ES-I3 (cell line): ENCODE results near the gene CD81.

Experiments
- H3K36me3 ChIP-seq: 2 replicates; pipeline ENCODE4 v1.6.1; 2013; ENCODE audit warnings: mild to moderate bottlenecking, low read length, control low read depth, moderate library complexity; ENCODE audit not compliant: insufficient read depth
- H3K4me1 ChIP-seq: 2 replicates; pipeline ENCODE4 v1.6.1; 2013; ENCODE audit warnings: mild to moderate bottlenecking, control low read depth, low read length; ENCODE audit not compliant: insufficient read depth
- H3K9ac ChIP-seq: 2 replicates; pipeline ENCODE4 v1.6.1; 2013; ENCODE audit warnings: low read depth, mild to moderate bottlenecking, low read length, moderate library complexity
- H3K9me3 ChIP-seq: 2 replicates; pipeline ENCODE4 v1.6.1; 2013; ENCODE audit warnings: mild to moderate bottlenecking, low read length, moderate library complexity; ENCODE audit not compliant: control insufficient read depth, insufficient read depth

Gene CD81

DNA sequence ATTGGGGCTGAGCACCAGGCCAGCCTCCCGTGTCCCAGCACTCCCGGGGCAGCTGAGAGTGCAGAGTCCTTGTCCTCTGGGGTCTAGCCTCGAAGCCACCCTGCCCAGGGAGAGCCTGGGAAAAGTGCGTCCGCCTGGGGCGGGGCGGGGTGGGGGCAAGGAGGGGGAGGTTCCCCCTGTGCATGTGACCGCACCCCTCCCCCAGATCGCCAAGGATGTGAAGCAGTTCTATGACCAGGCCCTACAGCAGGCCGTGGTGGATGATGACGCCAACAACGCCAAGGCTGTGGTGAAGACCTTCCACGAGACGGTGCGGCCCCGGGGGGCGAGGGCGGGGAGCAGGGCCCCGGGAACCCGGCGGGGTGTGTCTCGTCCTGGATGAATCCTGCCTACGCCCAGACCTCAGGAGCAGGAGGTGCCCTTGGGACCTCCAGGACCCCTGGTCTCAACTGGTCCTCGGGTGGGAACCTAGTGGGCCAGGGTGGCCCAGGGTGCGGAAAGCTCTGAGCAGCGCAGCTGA lies 18.2 kb downstream of the CD81 start:
- Histone ChIP-seq H3K9ac (no peak overlapping the region), H3K4me1 (peaks cover 4% of the 10 kb centered on the region; the same call in 1 of the 2 replicates), H3K36me3 (peaks cover 5% of the 10 kb centered on the region), H3K9me3 (no peaks in the 10 kb centered on the region)

GRCh38 chr11:2395856-2396255 lies 18.7 kb downstream of the CD81 start:
- Histone ChIP-seq H3K9ac (no peak overlapping the region), H3K4me1 (no peaks in the 10 kb centered on the region; the same call in 1 of the 2 replicates)

DNA sequence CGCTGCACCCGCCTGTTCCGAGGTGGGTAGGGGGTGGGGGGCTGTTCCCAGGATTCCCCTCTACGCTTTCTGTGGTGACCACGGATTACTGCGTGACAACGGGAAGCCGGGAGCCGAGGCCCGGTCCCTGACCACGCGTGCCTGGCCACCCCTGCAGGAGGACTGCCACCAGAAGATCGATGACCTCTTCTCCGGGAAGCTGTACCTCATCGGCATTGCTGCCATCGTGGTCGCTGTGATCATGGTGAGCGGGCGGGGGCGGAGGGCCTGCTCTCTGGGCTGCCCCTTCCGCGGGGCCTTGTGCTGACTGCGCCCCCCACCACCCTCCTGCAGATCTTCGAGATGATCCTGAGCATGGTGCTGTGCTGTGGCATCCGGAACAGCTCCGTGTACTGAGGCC lies 19.4 kb downstream of the CD81 start:
- H3K9ac ChIP-seq, result no peak overlapping the region
- H3K4me1 ChIP-seq, result no peaks in the 10 kb centered on the region
- peaks cover 5% of the 10 kb centered on the region for H3K36me3 ChIP-seq
- H3K9me3 ChIP-seq, result no peaks in the 10 kb centered on the region

More at GRCh38 chr11:2395856-2396255, 18.7 kb downstream of the CD81 start:
- peaks cover 5% of the 10 kb centered on the region for H3K36me3 ChIP-seq
- H3K9me3 ChIP-seq, result no peaks in the 10 kb centered on the region

GRCh38 chr11:2397005-2397404 lies 19.9 kb downstream of the CD81 start:
- H3K4me1 ChIP-seq, result no peaks in the 10 kb centered on the region
- H3K9ac ChIP-seq, result no peak overlapping the region
- H3K36me3 ChIP-seq, result peaks cover 5% of the 10 kb centered on the region
- no peaks in the 10 kb centered on the region for H3K9me3 ChIP-seq

DNA sequence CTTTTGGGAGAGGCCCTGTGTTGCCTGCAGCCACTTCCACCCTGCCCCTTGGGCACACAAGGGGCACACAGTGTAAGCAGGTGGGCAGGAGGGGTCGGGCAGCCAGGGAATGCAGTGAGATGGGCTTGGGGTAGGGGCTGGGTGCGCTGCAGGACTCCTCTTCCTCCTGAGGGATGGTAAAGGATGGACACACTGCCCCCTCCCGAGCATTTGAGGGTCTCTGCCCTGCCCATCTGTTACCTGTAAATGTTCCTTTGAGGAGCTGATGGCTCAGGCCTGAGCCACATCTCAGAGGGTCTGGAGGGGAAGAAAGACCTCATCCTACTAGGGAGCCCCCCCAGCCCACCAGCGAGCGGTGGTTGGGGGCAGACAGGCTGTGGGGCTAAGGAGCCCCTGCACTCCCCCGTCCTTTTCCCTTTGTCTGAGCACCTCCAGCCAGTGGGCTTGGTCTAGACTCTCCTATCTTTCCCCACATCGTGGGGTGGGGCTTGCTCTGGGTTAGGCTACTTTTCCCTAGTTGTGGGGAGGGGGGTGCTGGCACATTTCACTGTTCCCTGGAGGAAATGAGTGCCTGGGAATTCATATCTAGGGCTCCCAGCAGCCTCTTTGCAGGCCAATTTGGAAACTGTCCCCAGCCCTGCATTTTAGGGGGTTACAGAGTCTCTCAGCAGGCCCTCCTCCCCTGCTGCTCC lies 21.7 kb downstream of the CD81 start:
- no peaks in the 10 kb centered on the region for H3K4me1 ChIP-seq
- peaks cover 5% of the 10 kb centered on the region for H3K36me3 ChIP-seq
- H3K9ac ChIP-seq, result peak overlapping the region; percentile 60

GRCh38 chr11:2399488-2400068 lies 22.5 kb downstream of the CD81 start:
- H3K9ac ChIP-seq, result peak overlapping the region; percentile 60
- H3K4me1 ChIP-seq, result no peaks in the 10 kb centered on the region
- no peaks in the 10 kb centered on the region for H3K9me3 ChIP-seq
- peaks cover 5% of the 10 kb centered on the region for H3K36me3 ChIP-seq

More for the DNA sequence above, 21.7 kb downstream of the CD81 start:
- H3K9me3 ChIP-seq, result no peaks in the 10 kb centered on the region

- peak within 1 kb of the TSS; percentile 97 for H3K9ac ChIP-seq
- H3K4me1 ChIP-seq, result no peaks in the 10 kb centered on the region
- H3K36me3 ChIP-seq, result peaks cover 5% of the 10 kb centered on the region
- no peaks in the 10 kb centered on the region for H3K9me3 ChIP-seq
These were observed 23.1 kb downstream of the CD81 start, which contains the start of gene TSSC4 for GRCh38 chr11:2400069-2400761. Gene TSSC4 (plus strand): TSS chr11:2400750. CDS start chr11:2402634, 1,884 bp downstream.

DNA sequence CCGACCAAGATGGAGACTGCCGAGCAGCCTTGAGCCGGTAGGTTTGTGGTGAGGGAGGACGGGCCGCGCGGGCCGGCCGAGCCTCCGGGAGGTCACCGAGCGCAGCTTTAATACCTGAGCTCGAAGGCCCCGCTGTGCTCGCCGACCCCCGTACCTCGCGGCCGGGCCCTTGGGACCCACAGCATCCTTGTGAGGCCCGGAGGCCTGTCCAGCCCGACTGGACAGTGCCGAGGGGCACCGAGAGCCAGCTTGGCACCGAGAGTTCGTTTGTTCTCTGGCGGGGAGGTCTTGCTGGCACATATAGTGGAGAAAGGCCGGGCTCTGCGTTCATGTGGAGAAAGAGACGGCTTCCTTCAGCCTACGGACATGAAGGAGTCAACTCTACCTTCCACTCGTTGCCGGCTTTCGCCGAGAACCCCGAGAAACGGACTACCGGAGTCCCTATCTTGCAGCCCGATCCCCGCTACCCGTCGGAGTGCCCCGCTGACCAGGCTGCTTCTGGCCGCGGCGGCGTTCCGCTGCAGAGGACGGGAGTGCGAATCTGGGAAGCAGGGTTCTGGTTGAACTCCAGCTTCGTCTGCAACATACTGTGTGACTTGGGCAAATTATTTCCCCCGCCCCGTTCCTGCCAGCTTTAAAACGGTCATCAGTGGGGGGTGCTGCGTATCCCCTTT lies 23.8 kb downstream of the CD81 start:
- H3K36me3 ChIP-seq, result peaks cover 5% of the 10 kb centered on the region

DNA sequence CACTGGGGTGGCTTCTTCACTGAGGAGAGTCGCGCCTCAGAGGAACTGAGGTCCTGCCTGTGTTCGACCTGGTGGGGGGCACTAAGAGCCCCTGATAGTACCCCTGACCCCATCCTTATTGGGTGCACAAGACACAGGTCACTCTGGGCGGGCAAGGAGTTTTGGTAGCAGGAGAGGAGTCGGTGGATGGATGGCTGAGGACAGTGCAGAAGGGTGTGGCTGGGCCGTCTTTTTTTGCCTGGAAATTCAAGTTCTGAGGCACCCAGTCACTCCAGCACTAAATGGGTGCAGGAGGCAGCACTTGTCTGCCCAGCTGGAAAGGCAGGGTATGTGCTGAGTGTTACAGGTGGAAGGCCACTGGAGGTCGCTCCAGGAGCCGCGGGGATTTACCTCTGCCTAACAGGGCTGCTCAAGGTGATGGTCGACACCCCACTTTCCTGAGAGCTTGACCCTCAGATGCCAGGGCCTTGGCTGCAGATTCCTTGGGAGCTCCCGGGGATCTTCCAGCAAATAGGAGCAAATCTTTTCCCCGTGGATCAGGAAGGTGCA lies 24.4 kb downstream of the CD81 start:
- peaks cover 2% of the 10 kb centered on the region for H3K36me3 ChIP-seq
- H3K9ac ChIP-seq, result peak overlapping the region; percentile 97
- H3K9me3 ChIP-seq, result no peaks in the 10 kb centered on the region
- H3K4me1 ChIP-seq, result no peaks in the 10 kb centered on the region

More for the DNA sequence above, 23.8 kb downstream of the CD81 start:
- no peaks in the 10 kb centered on the region for H3K4me1 ChIP-seq
- H3K9me3 ChIP-seq, result no peaks in the 10 kb centered on the region
- peak overlapping the region; percentile 97 for H3K9ac ChIP-seq

DNA sequence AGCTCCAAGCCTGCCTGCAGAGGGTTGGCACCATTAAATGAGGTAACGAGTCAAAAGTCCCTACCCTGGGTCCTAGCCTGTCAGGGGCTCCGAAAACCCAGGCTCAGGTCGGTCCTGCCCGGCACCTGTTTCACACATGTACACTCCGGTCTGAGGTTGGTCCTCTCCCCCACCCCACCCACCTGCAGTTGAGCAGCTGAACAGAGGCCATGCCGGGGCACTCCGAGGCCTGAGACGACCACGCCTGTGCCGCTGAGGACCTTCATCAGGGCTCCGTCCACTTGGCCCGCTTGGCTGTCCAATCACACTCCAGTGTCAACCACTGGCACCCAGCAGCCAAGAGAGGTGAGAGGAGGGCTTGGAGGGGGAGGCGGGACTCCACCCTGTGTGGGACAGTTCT lies 25.0 kb downstream of the CD81 start:
- no peaks in the 10 kb centered on the region for H3K9me3 ChIP-seq
- H3K36me3 ChIP-seq, result no peaks in the 10 kb centered on the region
- no peaks in the 10 kb centered on the region for H3K4me1 ChIP-seq
- H3K9ac ChIP-seq, result no peak overlapping the region

- no peak overlapping the region for H3K9ac ChIP-seq
- no peaks in the 10 kb centered on the region for H3K4me1 ChIP-seq
- H3K36me3 ChIP-seq, result no peaks in the 10 kb centered on the region
- no peaks in the 10 kb centered on the region for H3K9me3 ChIP-seq
These were observed 26.0 kb downstream of the CD81 start for GRCh38 chr11:2402890-2403645.

- no peaks in the 10 kb centered on the region for H3K36me3 ChIP-seq
- no peak overlapping the region for H3K9ac ChIP-seq
- no peaks in the 10 kb centered on the region for H3K4me1 ChIP-seq
- H3K9me3 ChIP-seq, result no peaks in the 10 kb centered on the region
These were observed 27.7 kb downstream of the CD81 start for GRCh38 chr11:2404735-2405196.

DNA sequence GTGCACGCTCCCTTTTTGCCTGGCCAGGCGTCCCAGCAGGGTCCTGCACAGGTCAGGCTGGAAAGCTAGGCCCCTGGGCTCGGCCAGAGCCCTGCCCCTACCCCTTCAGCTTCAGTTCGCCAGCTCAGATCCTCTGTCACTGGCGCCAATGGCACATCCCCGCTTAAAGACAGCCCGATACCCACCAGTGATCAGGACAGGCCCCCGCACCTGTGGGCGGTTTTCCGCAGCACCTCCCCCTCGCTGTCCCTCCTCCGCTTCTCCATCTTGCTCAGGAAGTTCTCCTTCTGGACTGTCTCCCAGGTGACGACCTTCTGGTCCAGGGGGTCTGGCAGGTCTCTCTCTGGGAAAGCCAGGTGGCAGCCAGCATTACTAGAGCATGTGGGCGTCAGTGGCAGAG lies 29.3 kb downstream of the CD81 start:
- Histone ChIP-seq H3K4me1 (no peaks in the 10 kb centered on the region), H3K36me3 (no peaks in the 10 kb centered on the region), H3K9me3 (no peaks in the 10 kb centered on the region), H3K9ac (no peak overlapping the region)
